Measurements from ENCODE around the gene VLDLR. TPM values are rescaled to one million over a fixed set of nuclear protein-coding genes. Genes with fewer than 3 reads are reported as not detected.
"Not testable (repeated sequence)": the region's sequence is repeated elsewhere in the genome, so short reads cannot be mapped to it uniquely, and the experiment has no call there.

Gene VLDLR
- total and polyA plus RNA-seq, 11 donors: 15.1 to 177 (median 112) TPM

DNA sequence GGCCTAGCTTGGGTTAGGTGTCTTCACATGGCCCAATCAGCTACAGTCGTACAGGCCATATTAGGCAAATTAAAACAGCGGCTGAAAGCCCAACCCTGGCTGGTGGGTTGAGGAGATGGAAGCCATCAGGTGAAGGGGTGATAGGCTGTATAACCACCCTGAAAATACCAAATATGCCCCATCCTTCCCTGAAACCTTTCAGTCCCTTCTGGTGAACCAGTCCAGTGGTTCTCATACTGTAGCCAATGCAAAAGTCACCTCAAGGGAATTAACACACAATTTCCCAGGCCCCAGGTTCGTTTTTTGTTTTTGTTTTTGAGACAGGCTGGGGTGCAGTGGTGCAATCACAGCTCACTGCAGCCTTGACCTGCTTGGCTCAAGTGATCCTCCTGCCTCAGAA lies 75.9 kb downstream of the VLDLR start:
- Histone ChIP-seq H3K9me3 (no peaks in the 10 kb centered on the region), H3K4me3 (no peak overlapping the region), H3K27me3 (no peaks in the 10 kb centered on the region), H3K36me3 (no peaks in the 10 kb centered on the region), H3K4me1 (peaks cover 0 to 4% (median 0%) of the 10 kb centered on the region in 12 donors), H3K27ac (no peak overlapping the region)
- WGBS, 4 donors: 84 to 90% (median 87%) methylated on average over 3 of the region's 3 CpGs
- no peak for DNase-seq
- intact Hi-C loops (cut with DNase I): no loop called here
- no peak for ATAC-seq
- TF ChIP-seq CTCF (IDR thresholded peaks at IDR 0.05) (no peak), POLR2A (IDR thresholded peaks at IDR 0.05) (no peak)

DNA sequence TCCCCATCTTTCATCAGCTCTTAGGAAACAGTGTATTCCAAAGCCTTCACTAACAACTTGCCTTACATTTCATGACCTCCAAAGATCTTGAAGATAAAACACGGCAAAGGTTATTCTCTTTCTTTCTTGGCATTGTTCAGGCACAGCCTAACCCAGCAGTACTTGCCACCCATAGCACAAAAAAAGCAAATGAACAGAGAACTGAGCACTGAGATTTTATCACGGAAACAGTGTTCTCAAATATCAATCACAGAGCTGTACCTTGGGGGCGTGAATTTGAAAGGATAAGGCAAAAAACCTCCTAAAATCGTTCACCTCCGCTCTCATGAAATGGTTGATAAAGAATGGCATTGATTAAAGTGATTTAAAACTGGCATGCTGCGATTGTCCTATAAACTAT lies 78.8 kb downstream of the VLDLR start:
- DNase-seq (no peak), ATAC-seq (no peak)
- Histone ChIP-seq H3K9me3 (no peaks in the 10 kb centered on the region), H3K4me1 (peaks cover 0 to 5% (median 0%) of the 10 kb centered on the region in 12 donors), H3K27ac (no peak overlapping the region), H3K36me3 (no peaks in the 10 kb centered on the region), H3K27me3 (no peaks in the 10 kb centered on the region), H3K4me3 (no peak overlapping the region)
- TF ChIP-seq CTCF (IDR thresholded peaks at IDR 0.05) (no peak), POLR2A (IDR thresholded peaks at IDR 0.05) (no peak)
- WGBS, 4 donors: 69 to 78% (median 72%) methylated on average over 6 of the region's 6 CpGs
- intact Hi-C loops (cut with DNase I): no loop called here

DNA sequence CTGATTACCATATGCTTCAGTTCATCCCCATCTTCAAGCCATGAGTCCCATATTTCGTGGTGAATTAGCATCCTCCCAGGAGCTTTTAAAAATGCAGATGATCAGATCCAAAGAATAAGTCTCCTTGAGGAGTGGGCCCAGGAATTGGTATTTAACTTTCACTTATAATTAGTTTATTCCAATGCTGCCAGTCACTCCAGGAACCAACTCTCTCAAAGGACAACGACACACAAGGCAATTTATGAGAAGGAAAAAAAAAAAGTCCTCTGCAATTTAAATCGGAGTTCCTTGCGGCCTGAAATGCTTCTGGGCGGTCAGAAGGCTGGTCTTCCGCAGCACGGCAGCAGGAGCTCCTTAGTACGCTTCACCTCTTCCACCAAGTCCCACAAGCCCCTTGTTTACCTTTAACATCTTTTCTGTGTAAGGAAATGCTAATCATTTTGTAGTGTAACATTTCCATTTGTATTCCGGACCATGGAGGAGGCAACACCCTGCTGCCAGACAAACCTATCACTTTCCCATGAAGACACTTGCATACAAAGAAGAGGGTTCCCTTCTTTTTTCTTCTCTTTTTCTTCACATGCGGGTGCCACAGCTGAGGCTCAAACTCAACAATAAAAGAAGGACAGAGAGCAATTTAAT lies 79.4 kb downstream of the VLDLR start:
- WGBS, 4 donors: 81 to 93% (median 90%) methylated on average over 10 of the region's 10 CpGs
- no peaks in the 10 kb centered on the region for H3K36me3 ChIP-seq
- intact Hi-C loops (cut with DNase I): no loop called here
- no peak for ATAC-seq
- H3K4me1 ChIP-seq: peaks cover 0 to 5% (median 0%) of the 10 kb centered on the region in 12 donors
- no peaks in the 10 kb centered on the region for H3K9me3 ChIP-seq
- DNase-seq: no peak
- TF ChIP-seq CTCF (IDR thresholded peaks at IDR 0.05): no peak
- TF ChIP-seq POLR2A (IDR thresholded peaks at IDR 0.05): no peak
- H3K27ac ChIP-seq: no peak overlapping the region
- H3K4me3 ChIP-seq: no peak overlapping the region
- no peaks in the 10 kb centered on the region for H3K27me3 ChIP-seq

- Histone ChIP-seq H3K4me1 (peaks cover 0 to 5% (median 0%) of the 10 kb centered on the region in 12 donors), H3K27ac (no peak overlapping the region), H3K4me3 (no peak overlapping the region), H3K27me3 (no peaks in the 10 kb centered on the region), H3K36me3 (no peaks in the 10 kb centered on the region), H3K9me3 (no peaks in the 10 kb centered on the region)
- no peak for ATAC-seq
- no peak for TF ChIP-seq POLR2A (IDR thresholded peaks at IDR 0.05)
- no peak for TF ChIP-seq CTCF (IDR thresholded peaks at IDR 0.05)
- intact Hi-C loops (cut with DNase I): no loop called here
- no peak for DNase-seq
Observed at GRCh38 chr9:2704504-2704903, 82.9 kb downstream of the VLDLR start.

DNA sequence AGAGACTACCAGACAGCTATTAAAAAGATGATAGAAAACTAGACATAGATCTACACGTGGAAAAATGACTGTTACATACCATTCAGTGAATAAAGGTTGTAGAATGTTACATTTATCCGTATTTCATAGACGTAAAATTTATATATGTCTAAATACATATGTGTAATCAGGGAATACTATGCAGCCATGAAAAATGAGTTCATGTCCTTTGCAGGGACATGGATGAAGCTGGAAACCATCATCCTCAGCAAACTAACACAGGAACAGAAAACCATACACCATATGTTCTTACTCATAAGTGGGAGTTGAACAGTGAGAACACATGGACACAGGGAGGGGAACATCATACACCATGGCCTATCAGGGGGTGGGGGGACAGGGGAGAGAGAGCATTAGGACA lies 85.7 kb downstream of the VLDLR start:
- 93 to 97% (median 95%) methylated on average over 3 of the region's 3 CpGs for WGBS, 4 donors
- H3K27me3 ChIP-seq; DNase-seq; H3K4me1 ChIP-seq; H3K4me3 ChIP-seq; H3K36me3 ChIP-seq; intact Hi-C loops (cut with DNase I); ATAC-seq; H3K9me3 ChIP-seq; H3K27ac ChIP-seq: not testable (repeated sequence)

Data from heart left ventricle (tissue), 16 donors.